Measurements from ENCODE around the gene YPEL2.

Gene YPEL2

GRCh38 chr17:59400858-59401257, 69.4 kb downstream of the YPEL2 start:
- TF ChIP-seq FOXP2 (optimal IDR thresholded peaks at IDR 0.05; ENCODE audit: borderline replicate concordance, extremely low read depth, extremely low read length, insufficient read depth) (no peak), SIN3A (IDR thresholded peaks at IDR 0.05; ENCODE audit: borderline replicate concordance, insufficient read depth, low read length) (no peak), TAF1 (IDR thresholded peaks at IDR 0.05; ENCODE audit: borderline replicate concordance, insufficient read depth, low read length) (no peak), REST (IDR thresholded peaks at IDR 0.05; ENCODE audit: insufficient read depth in 1 of 2, low read depth in 2 of 2, low read length in 2 of 2) (no peak), POLR2AphosphoS5 (IDR thresholded peaks at IDR 0.05; ENCODE audit: low read depth, low read length) (no peak)

- TF ChIP-seq FOXP2 (optimal IDR thresholded peaks at IDR 0.05; ENCODE audit: borderline replicate concordance, extremely low read depth, extremely low read length, insufficient read depth) (no peak), REST (IDR thresholded peaks at IDR 0.05; ENCODE audit: insufficient read depth in 1 of 2, low read depth in 2 of 2, low read length in 2 of 2) (no peak), SIN3A (IDR thresholded peaks at IDR 0.05; ENCODE audit: borderline replicate concordance, insufficient read depth, low read length) (no peak), TAF1 (IDR thresholded peaks at IDR 0.05; ENCODE audit: borderline replicate concordance, insufficient read depth, low read length) (no peak), POLR2AphosphoS5 (IDR thresholded peaks at IDR 0.05; ENCODE audit: low read depth, low read length) (no peak)
Measured at GRCh38 chr17:59401274-59401673, 69.8 kb downstream of the YPEL2 start.

- no peak for TF ChIP-seq POLR2AphosphoS5 (IDR thresholded peaks at IDR 0.05; ENCODE audit: low read depth, low read length)
- no peak for TF ChIP-seq REST (IDR thresholded peaks at IDR 0.05; ENCODE audit: insufficient read depth in 1 of 2, low read depth in 2 of 2, low read length in 2 of 2)
- TF ChIP-seq FOXP2 (optimal IDR thresholded peaks at IDR 0.05; ENCODE audit: borderline replicate concordance, extremely low read depth, extremely low read length, insufficient read depth), result no peak
- TF ChIP-seq SIN3A (IDR thresholded peaks at IDR 0.05; ENCODE audit: borderline replicate concordance, insufficient read depth, low read length), result no peak
- no peak for TF ChIP-seq TAF1 (IDR thresholded peaks at IDR 0.05; ENCODE audit: borderline replicate concordance, insufficient read depth, low read length)
Measured at GRCh38 chr17:59401725-59402124, 70.3 kb downstream of the YPEL2 start.

- no peak for TF ChIP-seq REST (IDR thresholded peaks at IDR 0.05; ENCODE audit: insufficient read depth in 1 of 2, low read depth in 2 of 2, low read length in 2 of 2)
- no peak for TF ChIP-seq SIN3A (IDR thresholded peaks at IDR 0.05; ENCODE audit: borderline replicate concordance, insufficient read depth, low read length)
- TF ChIP-seq FOXP2 (optimal IDR thresholded peaks at IDR 0.05; ENCODE audit: borderline replicate concordance, extremely low read depth, extremely low read length, insufficient read depth), result no peak
- no peak for TF ChIP-seq POLR2AphosphoS5 (IDR thresholded peaks at IDR 0.05; ENCODE audit: low read depth, low read length)
- no peak for TF ChIP-seq TAF1 (IDR thresholded peaks at IDR 0.05; ENCODE audit: borderline replicate concordance, insufficient read depth, low read length)
Measured at GRCh38 chr17:59402760-59403159, 71.3 kb downstream of the YPEL2 start.

GRCh38 chr17:59404471-59404870, 73.0 kb downstream of the YPEL2 start:
- no peak for TF ChIP-seq REST (IDR thresholded peaks at IDR 0.05; ENCODE audit: insufficient read depth in 1 of 2, low read depth in 2 of 2, low read length in 2 of 2)
- TF ChIP-seq TAF1 (IDR thresholded peaks at IDR 0.05; ENCODE audit: borderline replicate concordance, insufficient read depth, low read length), result no peak
- no peak for TF ChIP-seq FOXP2 (optimal IDR thresholded peaks at IDR 0.05; ENCODE audit: borderline replicate concordance, extremely low read depth, extremely low read length, insufficient read depth)
- TF ChIP-seq POLR2AphosphoS5 (IDR thresholded peaks at IDR 0.05; ENCODE audit: low read depth, low read length), result no peak
- no peak for TF ChIP-seq SIN3A (IDR thresholded peaks at IDR 0.05; ENCODE audit: borderline replicate concordance, insufficient read depth, low read length)

All from PFSK-1 (cell line).